GM10847 (cell line): ENCODE data around the gene NDUFC2.

Experiments used
- POLR2A ChIP-seq: IDR thresholded peaks from 2 replicates; pipeline ENCODE4 v1.6.1; 2011; ENCODE audit not compliant: insufficient read length; ENCODE audit errors: extremely low read depth

The NDUFC2 gene

GRCh38 chr11:78081583-78081982, 1.9 kb upstream of the NDUFC2 start:
- no peak for TF ChIP-seq POLR2A

GRCh38 chr11:78080818-78081495, 1.3 kb upstream of the NDUFC2 start:
- no peak for TF ChIP-seq POLR2A

GRCh38 chr11:78080084-78080817, 589 bp upstream of the NDUFC2 start:
- no peak for TF ChIP-seq POLR2A

GRCh38 chr11:78078218-78079167, 1.2 kb downstream of the NDUFC2 start:
- no peak for TF ChIP-seq POLR2A

GRCh38 chr11:78076733-78077403, 2.8 kb downstream of the NDUFC2 start:
- no peak for TF ChIP-seq POLR2A

GRCh38 chr11:78074756-78075155, 4.9 kb downstream of the NDUFC2 start:
- TF ChIP-seq POLR2A, result no peak

- TF ChIP-seq POLR2A, result no peak
Measured at GRCh38 chr11:78072455-78072854, 7.2 kb downstream of the NDUFC2 start.

GRCh38 chr11:78071717-78072116, 7.9 kb downstream of the NDUFC2 start:
- no peak for TF ChIP-seq POLR2A

GRCh38 chr11:78070621-78071020, 9.0 kb downstream of the NDUFC2 start:
- TF ChIP-seq POLR2A, result no peak

- TF ChIP-seq POLR2A, result no peak
Measured at GRCh38 chr11:78069465-78069864, 10.2 kb downstream of the NDUFC2 start.

GRCh38 chr11:78067704-78068103, 12.0 kb downstream of the NDUFC2 start:
- no peak for TF ChIP-seq POLR2A

GRCh38 chr11:78066471-78066870, 13.2 kb downstream of the NDUFC2 start:
- TF ChIP-seq POLR2A, result no peak

GRCh38 chr11:78065203-78065602, 14.5 kb downstream of the NDUFC2 start:
- no peak for TF ChIP-seq POLR2A

GRCh38 chr11:78063440-78064181, 16.1 kb downstream of the NDUFC2 start, which contains the start of gene THRSP:
Gene THRSP, plus strand, starts transcription at chr11:78063861. Its CDS starts 21 bp downstream, at chr11:78063882.
- no peak for TF ChIP-seq POLR2A
